ENCODE results near the gene CREB5.
A peak's percentile ranks its signal among the peaks of the same experiment; 100 is the strongest.

Gene CREB5

DNA sequence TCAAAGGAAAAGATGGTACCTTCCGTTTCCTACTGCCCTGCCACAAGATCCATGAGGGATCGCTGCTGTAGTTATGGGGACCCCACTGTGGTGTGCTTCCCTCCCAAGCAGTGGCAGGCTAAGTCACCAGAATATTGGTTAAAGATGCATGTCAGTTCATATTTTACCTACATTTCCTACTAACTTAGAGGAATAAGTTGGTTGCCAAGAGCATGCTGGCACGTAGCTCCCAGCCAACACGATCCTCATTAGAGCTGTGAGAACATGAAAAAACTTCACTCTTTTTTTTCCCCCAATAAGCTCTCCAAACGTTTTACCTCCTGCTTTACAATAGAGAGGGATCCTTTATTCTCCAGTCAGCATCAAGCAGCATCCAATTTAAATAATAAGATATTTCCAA is 342.1 kb downstream of the CREB5 start:
- Histone ChIP-seq H2AFZ (ENCODE audit: low read length) (peak overlapping the region; percentile 17; the same call in 1 of the 2 replicates), H3F3A (ENCODE audit: low read depth) (no peaks in the 10 kb centered on the region), H3K9me2 (replicated peaks; ENCODE audit: low read depth, low read length) (no peaks in the 10 kb centered on the region), H4K20me1 (ENCODE audit: insufficient read depth, low read length, poor library complexity, severe bottlenecking) (no peaks in the 10 kb centered on the region), H3K79me2 (ENCODE audit: insufficient read depth, low read length) (no peaks in the 10 kb centered on the region), H3K36me3 (ENCODE audit: insufficient read depth, low read length) (no peaks in the 10 kb centered on the region), H3K9me3 (ENCODE audit: insufficient read depth, low read depth, low read length) (no peaks in the 10 kb centered on the region), H3K4me3 (ENCODE audit: low read length, poor library complexity, severe bottlenecking) (no peak overlapping the region), H3K27me3 (ENCODE audit: insufficient read depth, low read length, poor library complexity, severe bottlenecking) (no peaks in the 10 kb centered on the region), H3K9ac (ENCODE audit: low read depth, low read length, poor library complexity, severe bottlenecking) (no peak overlapping the region), H3K4me1 (ENCODE audit: insufficient read depth, low read length, poor library complexity, severe bottlenecking) (peaks cover 12% of the 10 kb centered on the region), H3K4me2 (ENCODE audit: low read depth, low read length, poor library complexity, severe bottlenecking) (no peak overlapping the region)
- TF ChIP-seq EZH2phosphoT487 (IDR thresholded peaks at IDR 0.05; ENCODE audit: borderline replicate concordance), result no peak
- TF ChIP-seq, protein P1, sequence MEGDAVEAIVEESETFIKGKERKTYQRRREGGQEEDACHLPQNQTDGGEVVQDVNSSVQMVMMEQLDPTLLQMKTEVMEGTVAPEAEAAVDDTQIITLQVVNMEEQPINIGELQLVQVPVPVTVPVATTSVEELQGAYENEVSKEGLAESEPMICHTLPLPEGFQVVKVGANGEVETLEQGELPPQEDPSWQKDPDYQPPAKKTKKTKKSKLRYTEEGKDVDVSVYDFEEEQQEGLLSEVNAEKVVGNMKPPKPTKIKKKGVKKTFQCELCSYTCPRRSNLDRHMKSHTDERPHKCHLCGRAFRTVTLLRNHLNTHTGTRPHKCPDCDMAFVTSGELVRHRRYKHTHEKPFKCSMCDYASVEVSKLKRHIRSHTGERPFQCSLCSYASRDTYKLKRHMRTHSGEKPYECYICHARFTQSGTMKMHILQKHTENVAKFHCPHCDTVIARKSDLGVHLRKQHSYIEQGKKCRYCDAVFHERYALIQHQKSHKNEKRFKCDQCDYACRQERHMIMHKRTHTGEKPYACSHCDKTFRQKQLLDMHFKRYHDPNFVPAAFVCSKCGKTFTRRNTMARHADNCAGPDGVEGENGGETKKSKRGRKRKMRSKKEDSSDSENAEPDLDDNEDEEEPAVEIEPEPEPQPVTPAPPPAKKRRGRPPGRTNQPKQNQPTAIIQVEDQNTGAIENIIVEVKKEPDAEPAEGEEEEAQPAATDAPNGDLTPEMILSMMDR (conservative IDR thresholded peaks at IDR 0.05; ENCODE audit: low read length), result no peak

DNA sequence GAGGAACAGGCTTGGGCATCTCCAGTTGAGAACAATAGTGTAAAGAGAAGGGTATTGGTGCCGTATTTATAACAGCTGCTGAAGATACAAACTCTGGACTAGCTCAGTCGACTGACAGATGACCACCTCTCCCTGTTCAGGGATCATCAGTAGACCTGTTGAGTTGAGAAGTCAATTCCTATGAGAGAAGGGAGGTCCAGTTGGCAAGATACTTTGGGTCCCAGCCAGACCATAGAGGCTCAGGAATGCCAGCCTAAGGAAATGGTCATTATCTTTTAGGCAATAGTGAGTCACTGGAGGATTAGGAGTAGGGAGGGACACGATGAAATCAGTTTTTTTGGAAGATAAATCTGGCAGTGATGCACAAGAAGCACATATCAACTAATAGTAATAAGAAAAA is 342.9 kb downstream of the CREB5 start:
- Histone ChIP-seq H3K36me3 (ENCODE audit: insufficient read depth, low read length) (no peaks in the 10 kb centered on the region), H3K9me3 (ENCODE audit: insufficient read depth, low read depth, low read length) (no peaks in the 10 kb centered on the region), H3K79me2 (ENCODE audit: insufficient read depth, low read length) (no peaks in the 10 kb centered on the region), H2AFZ (ENCODE audit: low read length) (no peak overlapping the region), H3K9ac (ENCODE audit: low read depth, low read length, poor library complexity, severe bottlenecking) (no peak overlapping the region), H3K4me2 (ENCODE audit: low read depth, low read length, poor library complexity, severe bottlenecking) (no peak overlapping the region), H3K4me1 (ENCODE audit: insufficient read depth, low read length, poor library complexity, severe bottlenecking) (peaks cover 4% of the 10 kb centered on the region), H3F3A (ENCODE audit: low read depth) (no peaks in the 10 kb centered on the region), H4K20me1 (ENCODE audit: insufficient read depth, low read length, poor library complexity, severe bottlenecking) (no peaks in the 10 kb centered on the region), H3K9me2 (replicated peaks; ENCODE audit: low read depth, low read length) (no peaks in the 10 kb centered on the region), H3K4me3 (ENCODE audit: low read length, poor library complexity, severe bottlenecking) (no peak overlapping the region), H3K27me3 (ENCODE audit: insufficient read depth, low read length, poor library complexity, severe bottlenecking) (no peaks in the 10 kb centered on the region)
- TF ChIP-seq, protein P1 (conservative IDR thresholded peaks at IDR 0.05; ENCODE audit: low read length), result no peak
- TF ChIP-seq EZH2phosphoT487 (IDR thresholded peaks at IDR 0.05; ENCODE audit: borderline replicate concordance), result no peak

DNA sequence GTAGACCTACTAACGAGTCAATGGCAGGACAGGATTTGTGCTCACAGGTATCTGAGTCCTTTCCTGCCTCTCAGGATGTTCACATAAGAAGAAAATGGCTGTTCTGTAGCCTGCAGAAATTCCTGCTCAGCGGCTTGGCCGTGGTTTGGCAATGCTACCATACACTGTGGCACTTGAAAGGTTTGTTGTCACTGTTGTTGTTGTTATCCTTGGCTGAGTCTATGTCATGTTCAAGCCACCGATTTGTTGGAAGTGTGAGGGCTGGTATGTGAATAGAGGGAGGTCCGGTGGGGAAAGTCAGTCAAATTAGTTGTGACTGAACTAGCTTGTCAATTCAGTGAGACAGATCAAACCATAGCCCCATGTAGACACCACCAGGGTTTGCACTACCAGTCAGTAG is 345.9 kb downstream of the CREB5 start:
- Histone ChIP-seq H3K9ac (ENCODE audit: low read depth, low read length, poor library complexity, severe bottlenecking) (no peak overlapping the region), H3K4me1 (ENCODE audit: insufficient read depth, low read length, poor library complexity, severe bottlenecking) (no peaks in the 10 kb centered on the region), H3K9me2 (replicated peaks; ENCODE audit: low read depth, low read length) (no peaks in the 10 kb centered on the region), H3F3A (ENCODE audit: low read depth) (no peaks in the 10 kb centered on the region), H4K20me1 (ENCODE audit: insufficient read depth, low read length, poor library complexity, severe bottlenecking) (no peaks in the 10 kb centered on the region), H3K9me3 (ENCODE audit: insufficient read depth, low read depth, low read length) (no peaks in the 10 kb centered on the region), H3K36me3 (ENCODE audit: insufficient read depth, low read length) (no peaks in the 10 kb centered on the region), H3K4me3 (ENCODE audit: low read length, poor library complexity, severe bottlenecking) (no peak overlapping the region), H3K79me2 (ENCODE audit: insufficient read depth, low read length) (no peaks in the 10 kb centered on the region), H3K4me2 (ENCODE audit: low read depth, low read length, poor library complexity, severe bottlenecking) (no peak overlapping the region), H3K27me3 (ENCODE audit: insufficient read depth, low read length, poor library complexity, severe bottlenecking) (no peaks in the 10 kb centered on the region), H2AFZ (ENCODE audit: low read length) (no peak overlapping the region)
- TF ChIP-seq, protein P1 (conservative IDR thresholded peaks at IDR 0.05; ENCODE audit: low read length), result no peak
- TF ChIP-seq EZH2phosphoT487 (IDR thresholded peaks at IDR 0.05; ENCODE audit: borderline replicate concordance), result no peak

Data from Loucy (cell line).